Activated T-helper 2 cell treated with anti-CD3 and anti-CD28 coated beads, Interferon-gamma antibody, Interleukin-2, Interleukin-4, amounts not matched to agents 10 μg/mL and 5 μg/mL and 100 μg/mL, durations not matched to agents 14 hours and 24 hours and 36 hours (primary cell): ENCODE data around the gene PIP4K2B. TPM values are rescaled to one million over a fixed set of nuclear protein-coding genes. Genes with fewer than 3 reads are reported as not detected.

Source experiments
- DNase-seq: peaks from one replicate; pipeline ENCODE4 v3.0.0; 2021; ENCODE audit warnings: low spot score
- H3K27ac Mint-ChIP-seq: one replicate; pipeline ENCODE4 v1.8.0; 2021; ENCODE audit warnings: mixed read lengths
- H3K27me3 Mint-ChIP-seq: one replicate; pipeline ENCODE4 v1.8.0; 2021; ENCODE audit warnings: low read depth, mixed read lengths
- H3K36me3 Mint-ChIP-seq: one replicate; pipeline ENCODE4 v1.8.0; 2021; ENCODE audit warnings: low read depth, mixed read lengths
- H3K4me1 Mint-ChIP-seq: one replicate; pipeline ENCODE4 v1.8.0; 2021; ENCODE audit warnings: low read depth, mixed read lengths
- H3K4me3 Mint-ChIP-seq: one replicate; pipeline ENCODE4 v1.8.0; 2021; ENCODE audit warnings: low read depth, mild to moderate bottlenecking, moderate library complexity, mixed read lengths
- H3K9me3 Mint-ChIP-seq: one replicate; pipeline ENCODE4 v1.8.0; 2021; ENCODE audit warnings: mixed read lengths
- intact Hi-C: fragments of 100-400 bp; cut with micrococcal nuclease; formaldehyde crosslinking; loops from one replicate; pipeline ENCODE4 v1.15.1; 2023
- total RNA-seq: library from RNA; stranded (reverse); gene quantifications from 2 replicates; pipeline ENCODE4 v1.2.3, GENCODE V29; 2022

PIP4K2B gene
- total RNA-seq, 1 donor from 2014 or later = 35.3 TPM

DNA sequence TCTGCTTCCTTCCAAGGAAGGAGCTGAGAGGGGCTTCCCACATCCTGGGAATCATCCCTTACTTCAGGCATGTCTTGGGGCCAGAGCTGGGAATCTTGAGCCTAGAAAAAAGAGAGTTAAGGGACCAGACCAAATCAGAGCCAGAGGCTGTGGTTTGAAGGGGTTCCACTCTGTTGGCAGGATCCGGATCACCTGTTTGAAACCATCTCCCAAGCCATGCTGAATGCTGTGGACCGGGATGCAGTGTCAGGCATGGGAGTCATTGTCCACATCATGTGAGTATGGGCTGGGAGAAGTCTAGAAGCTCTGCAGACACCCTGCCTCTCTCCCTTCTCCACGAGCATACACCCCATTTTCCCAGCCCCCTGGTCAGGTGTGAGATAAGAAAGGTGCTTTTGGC is 37.1 kb downstream of the PIP4K2B start:
- Mint-ChIP-seq H3K36me3 (peaks cover 79% of the 10 kb centered on the region), H3K4me1 (peaks cover 12% of the 10 kb centered on the region), H3K4me3 (no peak overlapping the region), H3K27me3 (no peaks in the 10 kb centered on the region), H3K27ac (no peak overlapping the region), H3K9me3 (no peaks in the 10 kb centered on the region)
- intact Hi-C loops = no loop called here
- no peak for DNase-seq

DNA sequence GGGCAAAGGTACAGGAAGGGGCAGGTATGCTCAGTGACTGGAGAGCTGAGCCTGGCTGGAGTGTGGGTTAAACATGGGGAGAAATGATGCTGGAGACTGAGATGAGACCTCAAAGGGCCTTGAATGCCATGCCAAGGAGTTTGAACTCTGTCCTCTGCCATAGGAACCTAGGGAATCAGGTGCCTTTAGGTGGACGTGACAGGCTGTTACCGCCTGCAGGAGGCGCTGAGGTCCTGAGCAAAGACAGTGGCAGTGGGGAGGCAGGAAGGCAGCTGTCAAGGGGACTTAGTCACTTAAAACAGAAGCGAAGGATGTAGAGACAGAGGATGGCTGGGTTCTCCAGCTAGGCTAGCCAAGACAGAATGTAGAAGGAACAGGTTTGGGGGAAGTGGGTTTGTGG is 37.7 kb downstream of the PIP4K2B start:
- intact Hi-C loops = no loop called here
- DNase-seq = no peak
- no peaks in the 10 kb centered on the region for H3K9me3 Mint-ChIP-seq
- H3K4me1 Mint-ChIP-seq = peaks cover 9% of the 10 kb centered on the region
- H3K36me3 Mint-ChIP-seq = peaks cover 75% of the 10 kb centered on the region
- H3K27me3 Mint-ChIP-seq = no peaks in the 10 kb centered on the region
- H3K27ac Mint-ChIP-seq = peak overlapping the region; percentile 51
- H3K4me3 Mint-ChIP-seq = no peak overlapping the region

DNA sequence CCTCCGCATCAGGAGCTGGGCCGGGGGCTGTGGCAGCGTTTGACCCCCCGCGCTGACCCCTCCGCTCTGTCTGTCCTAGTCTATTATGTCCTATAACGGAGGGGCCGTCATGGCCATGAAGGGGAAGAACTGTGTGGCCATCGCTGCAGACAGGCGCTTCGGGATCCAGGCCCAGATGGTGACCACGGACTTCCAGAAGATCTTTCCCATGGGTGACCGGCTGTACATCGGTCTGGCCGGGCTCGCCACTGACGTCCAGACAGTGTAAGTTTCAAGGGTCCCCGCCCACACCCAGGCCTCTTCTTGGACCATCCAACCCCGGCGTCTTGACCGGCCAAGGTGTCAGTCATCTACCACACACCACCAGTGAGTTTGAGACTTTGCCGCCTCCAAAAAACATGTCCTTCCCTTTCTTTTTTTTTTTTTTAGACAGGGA is 46.3 kb downstream of the PIP4K2B start:
- intact Hi-C loops = loop anchor here (2.0 to 5.0 kb wide), 5 partner anchors 78 to 446 kb away; partner anchors contain the start of genes EPOP and PLXDC1
- peak overlapping the region; percentile 99 for H3K27ac Mint-ChIP-seq
- DNase-seq = no peak
- H3K4me1 Mint-ChIP-seq = peaks cover 31% of the 10 kb centered on the region
- no peaks in the 10 kb centered on the region for H3K9me3 Mint-ChIP-seq
- peaks cover 13% of the 10 kb centered on the region for H3K27me3 Mint-ChIP-seq
- peaks cover 37% of the 10 kb centered on the region for H3K36me3 Mint-ChIP-seq
- peak overlapping the region; percentile 100 for H3K4me3 Mint-ChIP-seq

DNA sequence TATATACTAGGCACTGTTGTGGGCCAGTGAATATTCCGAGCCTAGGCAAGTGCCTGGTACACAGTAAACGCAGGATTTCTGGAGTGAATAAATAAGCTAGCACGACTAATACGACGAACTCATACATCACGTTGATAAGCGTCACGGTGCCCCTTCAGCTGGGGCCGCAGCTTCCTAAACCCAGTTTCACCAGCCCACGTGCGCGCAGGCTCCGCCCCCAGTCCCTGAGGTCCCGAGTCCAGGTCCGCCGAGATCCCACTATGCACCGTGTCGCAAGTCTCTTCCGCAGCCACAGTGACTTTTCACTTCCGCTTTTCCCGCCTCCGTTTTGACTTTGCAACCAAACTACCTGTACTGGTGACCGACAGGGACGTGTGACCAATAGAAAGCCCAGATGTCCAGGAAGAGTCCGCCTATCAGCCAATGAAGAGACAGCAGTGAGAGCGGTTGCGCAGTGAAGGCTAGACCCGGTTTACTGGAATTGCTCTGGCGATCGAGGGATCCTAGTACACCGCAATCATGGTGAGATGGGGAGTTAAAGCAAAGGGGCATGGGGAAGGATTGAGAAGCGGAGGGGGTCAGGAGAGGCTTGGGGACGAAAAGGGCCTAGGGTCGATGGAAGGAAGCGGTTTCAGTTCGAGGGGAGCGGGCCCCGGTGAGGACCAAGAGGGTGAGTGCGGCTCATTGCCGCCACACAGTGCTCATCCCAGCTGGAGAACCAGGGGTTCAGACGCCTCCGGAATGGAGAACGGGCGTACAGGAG is 46.9 kb downstream of the PIP4K2B start, which contains the start of gene PSMB3:
TSS of gene PSMB3 (plus strand) at position 434 of the 763 bp plus-strand sequence. CDS start at position 520, 86 bp downstream.
- Mint-ChIP-seq H3K27me3 (peaks cover 15% of the 10 kb centered on the region), H3K4me3 (peak within 1 kb of the TSS; percentile 100), H3K9me3 (no peaks in the 10 kb centered on the region), H3K36me3 (peaks cover 34% of the 10 kb centered on the region), H3K4me1 (peaks cover 31% of the 10 kb centered on the region), H3K27ac (peak within 1 kb of the TSS; percentile 99)
- peak; percentile 97 for DNase-seq
- intact Hi-C loops = loop anchor here (1.0 to 5.0 kb wide), 8 partner anchors 47 to 446 kb away; partner anchors contain the start of genes CWC25, EPOP, PIP4K2B and PLXDC1

DNA sequence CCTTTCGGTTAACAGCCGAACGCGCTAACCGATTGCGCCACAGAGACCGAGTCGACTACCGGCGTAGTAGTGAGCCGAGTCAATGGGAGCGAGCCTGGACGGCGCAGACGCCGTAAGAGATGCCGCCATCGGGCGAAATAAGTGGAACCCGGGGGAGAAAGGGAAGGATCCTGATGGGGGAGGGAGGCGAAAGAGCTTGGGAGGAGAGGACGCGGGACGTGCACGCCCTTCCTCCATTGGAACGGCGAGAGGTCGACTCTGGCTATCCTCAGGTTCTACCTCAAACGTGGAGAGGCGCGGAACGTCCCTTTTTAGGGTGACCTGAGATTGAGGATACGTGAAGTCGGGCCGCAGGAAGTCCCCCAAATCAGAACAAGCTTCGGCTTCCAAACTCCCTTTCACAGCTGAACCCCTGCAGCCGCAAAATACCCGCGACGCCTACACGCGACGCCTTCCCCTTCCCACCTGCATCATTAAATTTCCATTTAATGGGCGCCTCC is 47.5 kb downstream of the PIP4K2B start:
- Mint-ChIP-seq H3K27me3 (peaks cover 16% of the 10 kb centered on the region), H3K4me1 (peaks cover 32% of the 10 kb centered on the region), H3K27ac (peak overlapping the region; percentile 99), H3K9me3 (no peaks in the 10 kb centered on the region), H3K36me3 (peaks cover 31% of the 10 kb centered on the region), H3K4me3 (peak overlapping the region; percentile 100)
- intact Hi-C loops = loop anchor here (1.0 to 5.0 kb wide), 8 partner anchors 47 to 447 kb away; partner anchors contain the start of genes CWC25, EPOP, PIP4K2B and PLXDC1
- DNase-seq = peak; percentile 83

DNA sequence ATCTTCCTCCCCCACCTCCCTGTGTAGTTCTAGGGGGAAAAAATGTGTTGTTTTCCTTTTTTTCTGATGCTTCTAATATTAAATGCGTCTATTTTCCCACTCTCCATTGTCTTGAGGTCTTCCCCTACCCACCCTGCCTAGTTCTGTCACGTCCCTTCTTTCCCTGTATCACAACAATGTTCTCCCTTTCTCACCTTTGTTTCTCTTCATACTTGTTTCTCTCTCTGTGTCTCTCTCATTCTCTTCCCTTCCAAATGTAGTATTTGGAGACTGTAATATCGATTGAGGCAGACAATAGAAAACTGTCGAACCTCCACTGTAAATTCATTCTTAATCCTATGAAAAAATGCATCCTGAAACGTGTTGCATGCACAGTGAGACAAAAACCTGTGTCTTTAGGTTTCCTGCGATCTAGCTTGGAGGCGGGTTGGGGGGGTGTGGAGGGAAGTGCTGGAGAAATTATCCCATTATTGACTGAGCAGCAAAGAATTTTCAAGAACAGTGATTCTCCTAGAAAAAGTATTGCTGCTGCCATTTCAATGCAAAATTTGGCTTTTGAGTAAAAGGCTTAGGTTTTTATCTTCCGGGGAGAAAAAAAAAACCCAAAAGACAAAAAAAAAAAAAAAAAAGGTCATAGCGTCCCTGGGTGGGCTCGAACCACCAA is 48.1 kb downstream of the PIP4K2B start:
- H3K36me3 Mint-ChIP-seq = peaks cover 28% of the 10 kb centered on the region
- no peak for DNase-seq

DNA sequence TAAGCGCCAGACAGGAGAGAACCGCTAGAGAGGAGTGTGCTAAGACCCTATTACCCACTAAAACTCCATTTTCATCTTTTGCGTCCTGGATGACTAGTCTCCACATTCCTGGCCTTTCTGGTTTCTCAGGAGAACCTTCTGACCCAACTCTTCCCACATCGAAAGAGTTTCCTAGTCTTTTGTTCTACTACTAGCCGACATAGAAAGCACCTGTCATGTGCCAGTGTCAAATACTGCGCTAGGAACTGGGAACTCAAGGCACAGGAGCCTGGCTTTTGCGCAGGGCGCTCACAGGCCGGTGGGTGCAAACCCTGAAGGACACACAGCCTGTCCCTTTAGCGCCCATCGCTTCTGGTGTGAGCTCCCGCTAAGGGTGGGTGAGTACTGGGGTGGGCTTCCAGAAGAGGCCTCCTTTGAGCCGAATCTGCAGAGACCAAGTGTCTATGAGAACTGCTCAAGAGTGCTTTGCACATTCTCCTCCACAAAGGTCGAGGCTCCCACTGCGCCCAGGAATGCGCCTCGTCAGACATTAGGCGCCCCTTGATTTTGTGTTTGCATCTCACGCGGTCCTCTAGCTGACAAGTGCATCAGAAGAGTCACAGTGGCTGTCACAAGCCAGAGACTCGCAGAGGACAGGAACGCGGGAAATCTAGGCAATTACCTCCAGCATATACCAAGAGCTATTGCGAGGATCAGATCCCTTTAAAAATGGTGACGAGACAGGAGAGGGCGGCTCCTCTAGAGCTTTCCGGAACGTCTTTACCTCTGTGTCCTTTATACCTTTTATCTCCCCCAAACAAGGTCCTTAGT is 48.8 kb downstream of the PIP4K2B start:
- no peak for DNase-seq

More for the DNA sequence above, 48.1 kb downstream of the PIP4K2B start:
- Mint-ChIP-seq H3K4me1 (peaks cover 38% of the 10 kb centered on the region), H3K27me3 (peaks cover 22% of the 10 kb centered on the region), H3K9me3 (no peaks in the 10 kb centered on the region), H3K4me3 (peak overlapping the region; percentile 100), H3K27ac (peak overlapping the region; percentile 99)
- intact Hi-C loops = loop anchor here (5.0 kb wide), 3 partner anchors 116 to 401 kb away; partner anchors contain the start of gene PLXDC1

DNA sequence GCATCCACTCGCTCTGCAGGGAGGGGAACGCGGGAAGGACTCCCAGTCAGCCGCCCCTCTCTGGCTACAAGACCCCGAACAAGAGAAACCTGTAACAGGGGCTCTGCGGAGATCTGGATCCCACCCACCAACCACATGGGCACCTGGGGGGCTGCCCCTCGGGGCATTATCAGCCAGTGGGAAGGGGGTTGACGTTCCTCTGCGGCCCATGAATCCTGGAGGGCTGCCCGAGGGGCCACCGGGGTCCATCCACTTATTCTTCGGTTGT is 49.4 kb downstream of the PIP4K2B start:
- peaks cover 18% of the 10 kb centered on the region for H3K36me3 Mint-ChIP-seq
- no peak overlapping the region for H3K27ac Mint-ChIP-seq
- no peaks in the 10 kb centered on the region for H3K9me3 Mint-ChIP-seq
- no peak for DNase-seq
- H3K4me1 Mint-ChIP-seq = peaks cover 43% of the 10 kb centered on the region
- intact Hi-C loops = loop anchor here (5.0 kb wide), 3 partner anchors 117 to 402 kb away; partner anchors contain the start of gene PLXDC1
- peak overlapping the region; percentile 100 for H3K4me3 Mint-ChIP-seq
- peaks cover 26% of the 10 kb centered on the region for H3K27me3 Mint-ChIP-seq

More for the DNA sequence above, 48.8 kb downstream of the PIP4K2B start:
- peaks cover 26% of the 10 kb centered on the region for H3K27me3 Mint-ChIP-seq
- H3K36me3 Mint-ChIP-seq = peaks cover 21% of the 10 kb centered on the region
- peaks cover 43% of the 10 kb centered on the region for H3K4me1 Mint-ChIP-seq
- intact Hi-C loops = loop anchor here (5.0 kb wide), 3 partner anchors 117 to 402 kb away; partner anchors contain the start of gene PLXDC1
- peak overlapping the region; percentile 1 for H3K27ac Mint-ChIP-seq
- peak overlapping the region; percentile 100 for H3K4me3 Mint-ChIP-seq
- no peaks in the 10 kb centered on the region for H3K9me3 Mint-ChIP-seq

DNA sequence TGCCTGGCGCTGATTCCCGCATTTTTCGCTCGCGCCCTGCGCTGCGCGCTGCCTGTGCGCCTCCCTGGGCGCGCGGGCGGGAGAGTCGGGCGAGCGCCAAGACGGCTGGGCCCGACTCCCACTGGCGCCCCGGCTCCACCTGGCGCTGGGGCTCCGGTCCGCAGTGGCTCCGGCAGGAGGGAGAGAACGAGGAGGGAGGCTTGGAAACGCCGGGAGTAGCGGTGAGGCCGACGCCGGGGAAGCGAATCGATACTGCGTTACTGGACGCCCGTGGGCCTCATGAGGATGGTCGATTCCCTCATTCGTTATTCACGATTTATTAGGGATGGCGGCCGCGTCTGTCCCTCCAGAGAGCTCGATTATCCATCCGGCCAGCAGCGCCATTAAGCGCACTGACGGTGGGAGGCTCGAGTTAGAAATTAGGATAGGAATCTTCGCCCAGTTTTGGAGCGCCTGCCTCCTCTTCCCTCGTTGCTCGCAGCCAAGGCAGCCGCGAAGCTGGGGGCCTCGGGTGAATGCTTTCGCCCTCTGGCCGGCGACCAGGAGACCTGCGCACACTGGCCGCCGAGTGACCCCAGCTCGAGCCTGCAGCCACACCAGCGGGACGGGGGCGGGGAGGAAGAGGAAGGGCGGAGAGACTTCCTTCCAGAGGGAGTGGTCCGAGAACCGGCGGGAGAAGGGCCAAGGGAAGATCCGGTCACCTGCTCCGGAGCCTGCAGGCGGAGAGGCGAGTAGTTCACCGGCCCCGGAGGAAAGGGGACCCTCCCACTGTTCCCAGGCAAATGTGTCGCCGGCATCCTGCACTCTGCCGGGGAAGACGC is 49.9 kb downstream of the PIP4K2B start:
- H3K4me1 Mint-ChIP-seq = peaks cover 40% of the 10 kb centered on the region
- no peak for DNase-seq
- H3K36me3 Mint-ChIP-seq = peaks cover 14% of the 10 kb centered on the region
- H3K9me3 Mint-ChIP-seq = no peaks in the 10 kb centered on the region
- intact Hi-C loops = loop anchor here (5.0 kb wide), 3 partner anchors 118 to 403 kb away; partner anchors contain the start of gene PLXDC1
- H3K27me3 Mint-ChIP-seq = peaks cover 28% of the 10 kb centered on the region
- H3K27ac Mint-ChIP-seq = no peak overlapping the region
- H3K4me3 Mint-ChIP-seq = peak overlapping the region; percentile 100

DNA sequence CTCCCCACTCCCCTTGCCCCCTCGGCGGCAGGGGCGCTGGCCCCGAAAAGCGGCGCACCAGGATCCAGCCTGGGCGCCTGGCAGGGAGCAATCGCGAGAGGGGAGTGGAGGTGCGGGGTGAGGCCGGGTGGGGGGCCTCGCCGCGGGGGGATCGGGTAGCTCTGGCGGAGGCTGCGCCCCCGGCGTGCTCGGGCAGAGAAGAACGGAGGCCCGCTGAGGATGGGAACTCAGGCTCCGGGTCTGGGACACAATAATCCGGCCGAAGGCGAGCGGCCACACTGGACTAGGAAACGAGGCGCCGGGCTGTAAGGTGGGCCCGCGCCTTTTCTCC is 50.5 kb downstream of the PIP4K2B start:
- H3K27me3 Mint-ChIP-seq = peaks cover 28% of the 10 kb centered on the region
- H3K27ac Mint-ChIP-seq = no peak overlapping the region
- H3K4me3 Mint-ChIP-seq = peak overlapping the region; percentile 65
- DNase-seq = no peak
- no peaks in the 10 kb centered on the region for H3K9me3 Mint-ChIP-seq
- H3K4me1 Mint-ChIP-seq = peaks cover 38% of the 10 kb centered on the region
- intact Hi-C loops = no loop called here
- peaks cover 10% of the 10 kb centered on the region for H3K36me3 Mint-ChIP-seq

DNA sequence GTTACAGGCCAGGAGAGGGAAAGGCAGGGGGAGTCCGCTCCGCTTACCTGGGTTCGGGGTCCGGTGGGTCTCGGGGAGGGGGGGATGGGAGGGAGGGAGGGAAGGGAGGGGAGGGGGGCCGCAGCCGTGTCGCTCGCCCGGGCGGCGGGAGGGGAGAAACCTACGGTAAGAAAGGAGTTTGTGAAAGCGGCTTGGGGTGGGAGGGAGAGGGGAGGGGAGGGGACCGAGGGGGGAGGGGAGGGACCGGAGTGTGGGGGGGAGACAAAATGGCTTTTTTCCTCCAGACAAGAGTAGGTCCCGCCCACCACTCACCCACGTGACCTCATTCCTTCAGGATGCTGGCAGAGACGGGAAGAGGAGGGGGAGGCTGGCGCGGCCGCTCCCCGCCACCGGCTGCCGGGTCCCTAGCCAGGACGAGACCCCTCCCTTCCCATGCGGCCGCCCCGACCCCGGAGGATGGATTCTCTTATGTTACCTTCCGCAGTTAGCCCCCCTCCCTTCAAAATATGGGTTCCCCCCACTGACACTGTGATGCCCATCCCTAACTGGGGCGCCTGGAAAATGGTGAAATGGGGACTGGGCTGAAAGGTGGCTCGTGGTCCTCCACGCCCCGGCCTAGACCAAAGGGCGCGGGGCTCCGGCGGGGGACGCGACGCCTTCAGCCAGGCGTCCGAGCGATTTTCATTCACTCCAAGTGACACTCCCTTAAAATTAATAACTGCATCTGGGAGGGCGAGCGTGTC is 51.0 kb downstream of the PIP4K2B start, which contains the start of gene PCGF2:
TSS of gene PCGF2 (minus strand) at position 188 of the 743 bp plus-strand sequence. CDS start 7,934 bp downstream, outside the sequence.
- H3K4me3 Mint-ChIP-seq = peak within 1 kb of the TSS; percentile 100
- H3K9me3 Mint-ChIP-seq = no peaks in the 10 kb centered on the region
- DNase-seq = no peak

More for the DNA sequence above, 51.0 kb downstream of the PIP4K2B start, which contains the start of gene PCGF2:
- peaks cover 28% of the 10 kb centered on the region for H3K27me3 Mint-ChIP-seq
- H3K36me3 Mint-ChIP-seq = peaks cover 6% of the 10 kb centered on the region
- no peak within 1 kb of the TSS for H3K27ac Mint-ChIP-seq
- intact Hi-C loops = no loop called here
- H3K4me1 Mint-ChIP-seq = peaks cover 37% of the 10 kb centered on the region
